Umbilical cord (tissue), 2 donors: ENCODE results near the gene UBN1. TPM values are rescaled to one million over a fixed set of nuclear protein-coding genes. Genes with fewer than 3 reads are reported as not detected.
A peak's percentile ranks its signal among the peaks of the same experiment; 100 is the strongest.

Experiments
- DNase-seq: peaks from one replicate; pipeline ENCODE4 v3.0.0-alpha.2; 2015; ENCODE audit warnings: low spot score
- total RNA-seq: library from RNA; depleted of rRNA; stranded (reverse); fragments of >200 nt; gene quantifications from one replicate; pipeline ENCODE4 v1.2.3, GENCODE V29; 2014; ENCODE audit warnings: low replicate concordance; ENCODE audit not compliant: insufficient read depth

Gene UBN1
- total RNA-seq, 1 donor from 2014 or later: 31.3 TPM

- no peak for DNase-seq
These were observed 57.0 kb downstream of the UBN1 start for GRCh38 chr16:4904108-4904941.

GRCh38 chr16:4904942-4905615, 57.8 kb downstream of the UBN1 start:
- no peak for DNase-seq

GRCh38 chr16:4908854-4909401, 61.6 kb downstream of the UBN1 start:
- no peak for DNase-seq

GRCh38 chr16:4909825-4910224, 62.5 kb downstream of the UBN1 start:
- DNase-seq: no peak

GRCh38 chr16:4910828-4911227, 63.5 kb downstream of the UBN1 start:
- DNase-seq: no peak

- no peak for DNase-seq
These were observed 64.7 kb downstream of the UBN1 start for GRCh38 chr16:4911970-4912386.

GRCh38 chr16:4913130-4913773, 66.0 kb downstream of the UBN1 start:
- no peak for DNase-seq

GRCh38 chr16:4913774-4914525, 66.7 kb downstream of the UBN1 start:
- DNase-seq: no peak

GRCh38 chr16:4914528-4915225, 67.4 kb downstream of the UBN1 start:
- DNase-seq: no peak

GRCh38 chr16:4915226-4915761, 68.0 kb downstream of the UBN1 start:
- DNase-seq: no peak

- DNase-seq: peak; percentile 51
These were observed 69.8 kb downstream of the UBN1 start for GRCh38 chr16:4917117-4917516.

GRCh38 chr16:4918781-4919251, 71.5 kb downstream of the UBN1 start:
- DNase-seq: peak; percentile 65

GRCh38 chr16:4920826-4921225, 73.5 kb downstream of the UBN1 start:
- no peak for DNase-seq

- peak; percentile 52 for DNase-seq
These were observed 75.6 kb downstream of the UBN1 start for GRCh38 chr16:4922721-4923342.

- DNase-seq: no peak
These were observed 76.6 kb downstream of the UBN1 start for GRCh38 chr16:4923853-4924252.

- peak; percentile 46 for DNase-seq
These were observed 77.5 kb downstream of the UBN1 start for GRCh38 chr16:4924593-4925292.

- no peak for DNase-seq
These were observed 78.0 kb downstream of the UBN1 start for GRCh38 chr16:4925293-4925607.

GRCh38 chr16:4925791-4926190, 78.5 kb downstream of the UBN1 start:
- no peak for DNase-seq

GRCh38 chr16:4926928-4927327, 79.6 kb downstream of the UBN1 start:
- DNase-seq: no peak

GRCh38 chr16:4927661-4928060, 80.4 kb downstream of the UBN1 start:
- DNase-seq: no peak
